Right cardiac atrium (tissue), 5 donors: ENCODE results near the gene EID3. TPM values are rescaled to one million over a fixed set of nuclear protein-coding genes. Genes with fewer than 3 reads are reported as not detected.
"Not testable (repeated sequence)": the region's sequence is repeated elsewhere in the genome, so short reads cannot be mapped to it uniquely, and the experiment has no call there.

Experiments
- ATAC-seq, 2 donors: fragments of 200-7000 bp; cut with Tn5 transposase; one replicate each; pipeline versions ENCODE4 v1.8.0 to v1.9.1; 2020; ENCODE audit warnings: moderate library complexity in 2 of 2, mild to moderate bottlenecking in 1 of 2
- DNase-seq, 3 donors: peaks; one replicate each; pipeline ENCODE4 v3.0.0-alpha.2; 2020
- H3K27ac ChIP-seq: one replicate; pipeline ENCODE4 v1.5.1; 2013; ENCODE audit warnings: mild to moderate bottlenecking, low read length, control low read depth, moderate library complexity
- H3K27me3 ChIP-seq: one replicate; pipeline ENCODE4 v1.6.1; 2013; ENCODE audit not compliant: control insufficient read depth, insufficient read depth
- H3K4me1 ChIP-seq: one replicate; pipeline ENCODE4 v1.6.1; 2013; ENCODE audit warnings: low read length; ENCODE audit not compliant: control insufficient read depth, insufficient read depth
- H3K4me3 ChIP-seq: one replicate; pipeline ENCODE4 v1.5.1; 2013; ENCODE audit warnings: low read length, control low read depth
- H3K9me3 ChIP-seq: one replicate; pipeline ENCODE4 v1.6.1; 2013; ENCODE audit warnings: low read length; ENCODE audit not compliant: control insufficient read depth
- WGBS: extraction: QIAGEN DNeasy Blood & Tissue Kit; methylation state at CpG from one replicate; pipeline ENCODE4 v1.1.7; 2013; 5-methylcytosine and 5-hydroxymethylcytosine counted together
- intact Hi-C, 4 donors: fragments of 100-400 bp; cut with DNase I; formaldehyde crosslinking; loops; one replicate each; pipeline versions ENCODE4 v1.11.0 to v1.14.0; 2022 to 2023
- long read RNA-seq, 4 donors: library from polyadenylated mRNA; unstranded; transcript quantifications; one replicate each; pipeline ENCODE4 v2.0.0, GENCODE V29; 2020 to 2021
- polyA plus RNA-seq: library from polyadenylated mRNA; stranded (reverse); fragments of 200-250 nt; gene quantifications from one replicate; pipeline ENCODE4 v1.2.3, GENCODE V29; 2013
- total RNA-seq, 4 donors: library from RNA; stranded (reverse); fragmentation: NEBNext Ultra II Directional; extraction: Animal tissue kit (Norgen Biotek cat#: 25700); gene quantifications; one replicate each; pipeline ENCODE4 v1.2.1, GENCODE V29; 2021
- donor health status: healthy with polysubstance abuse.
- donor health status: DM: no; HTN: yes; CAD: no.
- donor health status: DM: no; HTN: no; CAD: no.
- donor health status: DM: no; HTN: yes; CAD: no; lungs with severe emphysema.
- donor health status: DM: yes; HTN: yes; CAD: no.

EID3 gene
- total RNA-seq (1 to 10 TPM; 1.2 to 2.3 (median 1.8) TPM), polyA plus RNA-seq (1.5 TPM)
- long read RNA-seq, donor 1: 0 reads
- long read RNA-seq, donor 2, partial matches to known transcripts: 0 of 1 reads
- long read RNA-seq, donor 2, other reads (novel, unspliced or antisense): 0 of 1 reads
- long read RNA-seq, donor 3, transcript EID3-201 (1 exons, 1,467 nt): major isoform, 9 of 9 reads
- long read RNA-seq, donor 3, partial matches to known transcripts: 0 of 9 reads
- long read RNA-seq, donor 3, other reads (novel, unspliced or antisense): 0 of 9 reads
- long read RNA-seq, donor 4, partial matches to known transcripts: 0 of 2 reads
- long read RNA-seq, donor 4, other reads (novel, unspliced or antisense): 0 of 2 reads

GRCh38 chr12:104303538-104304151 lies at the start of gene EID3:
Gene EID3 (plus strand): TSS chr12:104303739. CDS start chr12:104303935, 196 bp downstream.
- Histone ChIP-seq H3K9me3 (no peaks in the 10 kb centered on the region), H3K27me3 (no peaks in the 10 kb centered on the region), H3K27ac (peak within 1 kb of the TSS; percentile 89), H3K4me1 (peaks cover 14% of the 10 kb centered on the region), H3K4me3 (peak within 1 kb of the TSS; percentile 29)
- ATAC-seq: peak; percentile 99 to 100
- peak; percentile 93 to 97 (median 97) for DNase-seq
- intact Hi-C loops: loop anchor here in 2 of 4 donors (5.0 kb wide), 1 partner anchor 86 kb away; the partner anchor contains the start of gene TXNRD1 (in 2 of the 2)
- 6% methylated on average over 63 of the region's 63 CpGs for WGBS

DNA sequence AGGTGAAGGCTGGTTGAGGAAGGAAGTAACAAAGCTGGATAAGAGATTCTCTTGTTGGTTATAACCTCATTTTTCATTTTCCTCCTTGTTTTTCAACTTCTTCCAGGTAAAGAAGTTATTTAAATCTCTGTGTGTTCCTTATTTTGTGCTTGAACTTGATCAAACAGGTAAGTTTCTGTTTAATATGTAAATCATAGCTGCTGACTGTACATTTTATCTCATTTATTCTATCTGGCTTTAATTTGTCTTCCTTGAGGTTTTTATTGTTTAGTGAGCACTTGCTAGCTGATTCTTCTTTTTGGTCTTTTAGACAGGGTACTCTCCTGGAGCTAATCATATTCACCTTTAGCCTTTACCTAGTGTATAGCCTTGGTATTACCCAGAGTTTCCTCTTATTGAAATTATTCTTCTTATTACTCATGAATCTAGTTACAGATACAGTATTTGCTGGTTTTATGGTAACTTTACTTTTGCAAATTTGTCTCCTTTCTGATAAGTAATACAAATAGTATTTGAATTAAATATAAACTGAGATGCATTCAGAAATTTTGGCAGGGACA lies 45.5 kb upstream of the EID3 start:
- Histone ChIP-seq H3K27ac (no peak overlapping the region), H3K9me3 (no peaks in the 10 kb centered on the region), H3K4me3 (no peak overlapping the region), H3K27me3 (no peaks in the 10 kb centered on the region), H3K4me1 (no peaks in the 10 kb centered on the region)
- DNase-seq: no peak
- no peak for ATAC-seq
- intact Hi-C loops: no loop called here

DNA sequence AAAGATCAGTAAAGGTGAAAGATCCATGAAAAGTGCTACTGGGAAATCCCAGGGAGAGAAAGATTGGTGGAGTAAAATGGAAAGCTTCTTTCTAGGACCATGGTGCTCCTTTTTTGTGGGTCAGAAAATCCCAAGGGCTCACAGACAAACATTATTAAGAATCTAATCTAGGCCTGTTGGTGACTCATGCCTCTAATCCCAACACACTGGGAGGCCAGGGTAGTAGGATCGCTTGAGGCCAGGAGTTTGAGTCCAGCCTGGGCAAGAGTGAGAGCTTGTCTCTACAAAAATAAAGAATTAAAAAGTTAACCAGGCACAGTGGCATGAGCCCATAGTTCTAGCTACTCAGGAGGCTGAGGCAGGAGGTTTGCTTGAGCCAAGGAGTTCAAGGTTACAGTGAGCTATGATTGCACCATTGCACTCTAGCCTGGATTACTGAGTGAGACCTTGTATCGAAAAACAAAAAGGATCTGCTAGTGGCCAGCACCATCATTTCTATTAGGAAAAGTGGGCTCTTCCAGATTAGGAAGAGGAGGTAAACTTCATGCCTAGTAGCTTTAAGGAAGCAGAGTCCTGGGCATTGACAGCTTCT lies 45.0 kb upstream of the EID3 start:
- no peak for DNase-seq
- 82% methylated on average over 2 of the region's 2 CpGs for WGBS
- intact Hi-C loops: no loop called here
- no peak overlapping the region for H3K4me3 ChIP-seq
- no peaks in the 10 kb centered on the region for H3K27me3 ChIP-seq
- no peak overlapping the region for H3K27ac ChIP-seq
- no peaks in the 10 kb centered on the region for H3K4me1 ChIP-seq
- H3K9me3 ChIP-seq: no peaks in the 10 kb centered on the region
- peak; percentile 38 to 40 for ATAC-seq

DNA sequence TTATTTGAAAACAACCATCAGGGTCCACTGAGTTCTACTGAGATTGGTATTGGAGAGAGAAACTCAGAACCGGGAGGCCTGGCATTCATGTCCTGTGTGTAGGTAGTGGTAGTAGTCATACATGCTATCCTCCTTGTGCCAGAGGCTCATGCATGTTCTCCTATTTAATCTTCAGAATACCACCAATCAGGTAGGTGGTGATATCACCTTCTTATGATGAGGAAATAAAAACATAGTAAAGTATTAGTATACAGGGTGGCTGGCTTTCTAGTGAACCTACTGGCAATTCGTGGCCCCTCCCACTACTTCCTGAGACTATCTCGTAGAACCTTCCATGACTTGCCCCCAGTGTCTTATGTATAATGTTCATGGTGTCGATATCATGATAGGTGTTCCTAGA lies 40.5 kb upstream of the EID3 start:
- no peak overlapping the region for H3K4me3 ChIP-seq
- 84% methylated on average over 4 of the region's 4 CpGs for WGBS
- H3K27ac ChIP-seq: no peak overlapping the region
- ATAC-seq (no peak), DNase-seq (no peak)
- no peaks in the 10 kb centered on the region for H3K4me1 ChIP-seq
- H3K27me3 ChIP-seq: no peaks in the 10 kb centered on the region
- no peaks in the 10 kb centered on the region for H3K9me3 ChIP-seq
- intact Hi-C loops: no loop called here

GRCh38 chr12:104263580-104264358 lies 39.8 kb upstream of the EID3 start:
- no peaks in the 10 kb centered on the region for H3K4me1 ChIP-seq
- 59% methylated on average over 1 of the region's 1 CpG for WGBS
- ATAC-seq (no peak), DNase-seq (no peak)
- H3K9me3 ChIP-seq: no peaks in the 10 kb centered on the region
- H3K27ac ChIP-seq: no peak overlapping the region
- intact Hi-C loops: no loop called here
- no peaks in the 10 kb centered on the region for H3K27me3 ChIP-seq
- no peak overlapping the region for H3K4me3 ChIP-seq

- 97% methylated on average over 19 of the region's 24 CpGs for WGBS
- intact Hi-C loops, H3K4me1 ChIP-seq, ATAC-seq, H3K4me3 ChIP-seq, H3K9me3 ChIP-seq, H3K27ac ChIP-seq, DNase-seq, H3K27me3 ChIP-seq: not testable (repeated sequence)
Measured at GRCh38 chr12:104265436-104265835, 38.1 kb upstream of the EID3 start.

GRCh38 chr12:104272938-104273337 lies 30.6 kb upstream of the EID3 start:
- WGBS: 74% methylated on average over 11 of the region's 11 CpGs
- intact Hi-C loops: no loop called here
- Histone ChIP-seq H3K4me1 (no peaks in the 10 kb centered on the region), H3K27me3 (no peaks in the 10 kb centered on the region), H3K27ac (no peak overlapping the region), H3K9me3 (no peaks in the 10 kb centered on the region), H3K4me3 (no peak overlapping the region)
- ATAC-seq (no peak), DNase-seq (no peak)

GRCh38 chr12:104273503-104273902 lies 30.0 kb upstream of the EID3 start:
- intact Hi-C loops: no loop called here
- H3K4me3 ChIP-seq: no peak overlapping the region
- whole genome bisulfite sequencing: 96% methylated on average over 11 of the region's 11 CpGs
- ATAC-seq: no peak
- H3K27ac ChIP-seq: no peak overlapping the region
- no peaks in the 10 kb centered on the region for H3K27me3 ChIP-seq
- no peaks in the 10 kb centered on the region for H3K9me3 ChIP-seq
- no peak for DNase-seq
- no peaks in the 10 kb centered on the region for H3K4me1 ChIP-seq

DNA sequence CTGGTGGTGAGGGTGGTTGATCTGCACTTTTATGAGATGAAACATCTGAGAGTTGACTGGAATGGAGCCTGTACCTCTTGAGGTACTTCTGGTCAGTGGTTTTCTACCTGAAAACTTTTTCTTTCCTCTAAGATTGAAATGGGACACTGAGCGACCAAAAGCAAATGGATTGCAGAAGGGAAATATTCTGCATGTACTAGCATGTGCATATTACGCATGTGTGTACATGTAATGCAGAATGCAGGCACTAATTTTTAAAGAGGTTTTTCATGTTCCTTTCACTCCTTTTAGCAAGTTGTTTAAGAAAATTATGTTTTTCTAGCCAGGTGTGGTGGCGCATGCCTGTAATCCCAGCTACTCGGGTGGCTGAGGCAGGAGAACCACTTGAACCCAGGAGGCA lies 28.7 kb upstream of the EID3 start:
- Histone ChIP-seq H3K27me3 (no peaks in the 10 kb centered on the region), H3K4me3 (no peak overlapping the region), H3K4me1 (no peaks in the 10 kb centered on the region), H3K9me3 (no peaks in the 10 kb centered on the region), H3K27ac (no peak overlapping the region)
- ATAC-seq (no peak), DNase-seq (no peak)
- WGBS: 97% methylated on average over 4 of the region's 4 CpGs
- intact Hi-C loops: no loop called here

GRCh38 chr12:104275689-104276088 lies 27.9 kb upstream of the EID3 start:
- H3K27ac ChIP-seq: no peak overlapping the region
- no peaks in the 10 kb centered on the region for H3K4me1 ChIP-seq
- no peaks in the 10 kb centered on the region for H3K9me3 ChIP-seq
- no peak for ATAC-seq
- intact Hi-C loops: no loop called here
- no peak for DNase-seq
- H3K27me3 ChIP-seq: no peaks in the 10 kb centered on the region
- H3K4me3 ChIP-seq: no peak overlapping the region
- WGBS: 77% methylated on average over 5 of the region's 5 CpGs
